GM23338 (cell line): ENCODE results near the gene ZFP64.

ENCODE experiments used
- CREB1 ChIP-seq: fragments of 250-450 bp; sonication (Bioruptor Pico); IDR thresholded peaks from 2 replicates; pipeline ENCODE4 v1.5.0; 2020; ENCODE audit warnings: low read depth, mild to moderate bottlenecking, moderate library complexity
- EZH2 ChIP-seq: fragments of 200-600 bp; sonication (generic); IDR thresholded peaks from one replicate; pipeline ENCODE4 v1.8.0; 2017; ENCODE audit warnings: antibody characterized with exemption, mild to moderate bottlenecking, low read depth; ENCODE audit not compliant: unreplicated experiment
- EZH2phosphoT487 ChIP-seq: fragments of 200-600 bp; sonication (generic); IDR thresholded peaks from one replicate; pipeline ENCODE4 v1.8.1; 2018; ENCODE audit warnings: antibody characterized with exemption; ENCODE audit not compliant: unreplicated experiment
- JUNB ChIP-seq: IDR thresholded peaks from one replicate; pipeline ENCODE4 v1.6.1; 2016; ENCODE audit warnings: antibody characterized with exemption; ENCODE audit not compliant: unreplicated experiment
- NANOG ChIP-seq: IDR thresholded peaks from 2 replicates; pipeline ENCODE4 v1.6.1; 2016; ENCODE audit warnings: antibody characterized with exemption, borderline replicate concordance
- POLR2AphosphoS5 ChIP-seq: IDR thresholded peaks from 2 replicates; pipeline ENCODE4 v1.6.1; 2016; ENCODE audit warnings: antibody characterized with exemption, low read depth
- STAT1 ChIP-seq: IDR thresholded peaks from one replicate; pipeline ENCODE4 v1.6.1; 2016; ENCODE audit warnings: antibody characterized with exemption; ENCODE audit not compliant: unreplicated experiment
- ZNF114 ChIP-seq: fragments of 250-450 bp; sonication (Bioruptor Pico); IDR thresholded peaks from 2 replicates; pipeline ENCODE4 v1.5.0; 2020; ENCODE audit warnings: mild to moderate bottlenecking, moderate library complexity
- ZNF331 ChIP-seq: fragments of 250-450 bp; sonication (Bioruptor Pico); IDR thresholded peaks from 2 replicates; pipeline ENCODE4 v1.5.0; 2020; ENCODE audit warnings: low read depth, mild to moderate bottlenecking, moderate library complexity
- TF ChIP-seq, protein P1 (sequence below), 2 experiments: fragments of 200-600 bp in 1 of 2; sonication (generic) in 1 of 2; conservative IDR thresholded peaks; 2 replicates each; pipeline versions ENCODE4 v1.5.1 to v1.6.1; 2016 to 2017; ENCODE audit warnings: antibody characterized with exemption in 2 of 2, low read depth in 2 of 2, mild to moderate bottlenecking in 2 of 2, moderate library complexity in 1 of 2
- TF ChIP-seq, protein P2 (sequence below): IDR thresholded peaks from one replicate; pipeline ENCODE4 v1.6.1; 2018; ENCODE audit warnings: antibody characterized with exemption; ENCODE audit not compliant: unreplicated experiment
- TF ChIP-seq, protein P3 (sequence below): IDR thresholded peaks from 2 replicates; pipeline ENCODE4 v1.6.1; 2016; ENCODE audit warnings: antibody characterized with exemption
- TF ChIP-seq, protein P4 (sequence below): fragments of 250-450 bp; sonication (Bioruptor Pico); IDR thresholded peaks from 2 replicates; pipeline ENCODE4 v1.5.0; 2020; ENCODE audit warnings: mild to moderate bottlenecking, moderate library complexity

DNA sequence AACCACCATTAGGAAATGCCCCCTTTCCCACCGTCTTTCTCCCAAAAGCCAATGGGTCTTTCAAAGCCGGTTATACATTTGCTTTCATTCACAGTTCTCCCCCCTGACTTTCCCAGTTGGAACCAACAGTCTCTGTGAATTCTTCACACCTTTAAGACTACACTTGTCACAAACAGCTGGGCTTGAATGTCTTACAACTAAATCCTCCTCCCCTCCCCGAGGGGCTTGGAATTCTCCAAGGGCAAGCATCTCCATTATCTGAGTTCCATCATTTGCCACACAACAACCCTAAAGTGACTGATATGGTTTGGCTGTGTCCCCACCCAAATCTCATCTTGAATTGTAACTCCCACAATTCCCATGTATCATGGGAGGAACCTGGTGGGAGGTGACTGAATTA is 12.9 kb downstream of the ZFP64 start:
- TF ChIP-seq, protein P1, sequence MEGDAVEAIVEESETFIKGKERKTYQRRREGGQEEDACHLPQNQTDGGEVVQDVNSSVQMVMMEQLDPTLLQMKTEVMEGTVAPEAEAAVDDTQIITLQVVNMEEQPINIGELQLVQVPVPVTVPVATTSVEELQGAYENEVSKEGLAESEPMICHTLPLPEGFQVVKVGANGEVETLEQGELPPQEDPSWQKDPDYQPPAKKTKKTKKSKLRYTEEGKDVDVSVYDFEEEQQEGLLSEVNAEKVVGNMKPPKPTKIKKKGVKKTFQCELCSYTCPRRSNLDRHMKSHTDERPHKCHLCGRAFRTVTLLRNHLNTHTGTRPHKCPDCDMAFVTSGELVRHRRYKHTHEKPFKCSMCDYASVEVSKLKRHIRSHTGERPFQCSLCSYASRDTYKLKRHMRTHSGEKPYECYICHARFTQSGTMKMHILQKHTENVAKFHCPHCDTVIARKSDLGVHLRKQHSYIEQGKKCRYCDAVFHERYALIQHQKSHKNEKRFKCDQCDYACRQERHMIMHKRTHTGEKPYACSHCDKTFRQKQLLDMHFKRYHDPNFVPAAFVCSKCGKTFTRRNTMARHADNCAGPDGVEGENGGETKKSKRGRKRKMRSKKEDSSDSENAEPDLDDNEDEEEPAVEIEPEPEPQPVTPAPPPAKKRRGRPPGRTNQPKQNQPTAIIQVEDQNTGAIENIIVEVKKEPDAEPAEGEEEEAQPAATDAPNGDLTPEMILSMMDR (conservative IDR thresholded peaks at IDR 0.05; ENCODE audit: low read depth in 2 of 2): no peak
- TF ChIP-seq EZH2: no peak
- TF ChIP-seq CREB1 (CRISPR knock-in tag): no peak
- TF ChIP-seq, protein P2, sequence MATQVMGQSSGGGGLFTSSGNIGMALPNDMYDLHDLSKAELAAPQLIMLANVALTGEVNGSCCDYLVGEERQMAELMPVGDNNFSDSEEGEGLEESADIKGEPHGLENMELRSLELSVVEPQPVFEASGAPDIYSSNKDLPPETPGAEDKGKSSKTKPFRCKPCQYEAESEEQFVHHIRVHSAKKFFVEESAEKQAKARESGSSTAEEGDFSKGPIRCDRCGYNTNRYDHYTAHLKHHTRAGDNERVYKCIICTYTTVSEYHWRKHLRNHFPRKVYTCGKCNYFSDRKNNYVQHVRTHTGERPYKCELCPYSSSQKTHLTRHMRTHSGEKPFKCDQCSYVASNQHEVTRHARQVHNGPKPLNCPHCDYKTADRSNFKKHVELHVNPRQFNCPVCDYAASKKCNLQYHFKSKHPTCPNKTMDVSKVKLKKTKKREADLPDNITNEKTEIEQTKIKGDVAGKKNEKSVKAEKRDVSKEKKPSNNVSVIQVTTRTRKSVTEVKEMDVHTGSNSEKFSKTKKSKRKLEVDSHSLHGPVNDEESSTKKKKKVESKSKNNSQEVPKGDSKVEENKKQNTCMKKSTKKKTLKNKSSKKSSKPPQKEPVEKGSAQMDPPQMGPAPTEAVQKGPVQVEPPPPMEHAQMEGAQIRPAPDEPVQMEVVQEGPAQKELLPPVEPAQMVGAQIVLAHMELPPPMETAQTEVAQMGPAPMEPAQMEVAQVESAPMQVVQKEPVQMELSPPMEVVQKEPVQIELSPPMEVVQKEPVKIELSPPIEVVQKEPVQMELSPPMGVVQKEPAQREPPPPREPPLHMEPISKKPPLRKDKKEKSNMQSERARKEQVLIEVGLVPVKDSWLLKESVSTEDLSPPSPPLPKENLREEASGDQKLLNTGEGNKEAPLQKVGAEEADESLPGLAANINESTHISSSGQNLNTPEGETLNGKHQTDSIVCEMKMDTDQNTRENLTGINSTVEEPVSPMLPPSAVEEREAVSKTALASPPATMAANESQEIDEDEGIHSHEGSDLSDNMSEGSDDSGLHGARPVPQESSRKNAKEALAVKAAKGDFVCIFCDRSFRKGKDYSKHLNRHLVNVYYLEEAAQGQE: no peak
- TF ChIP-seq, protein P3, sequence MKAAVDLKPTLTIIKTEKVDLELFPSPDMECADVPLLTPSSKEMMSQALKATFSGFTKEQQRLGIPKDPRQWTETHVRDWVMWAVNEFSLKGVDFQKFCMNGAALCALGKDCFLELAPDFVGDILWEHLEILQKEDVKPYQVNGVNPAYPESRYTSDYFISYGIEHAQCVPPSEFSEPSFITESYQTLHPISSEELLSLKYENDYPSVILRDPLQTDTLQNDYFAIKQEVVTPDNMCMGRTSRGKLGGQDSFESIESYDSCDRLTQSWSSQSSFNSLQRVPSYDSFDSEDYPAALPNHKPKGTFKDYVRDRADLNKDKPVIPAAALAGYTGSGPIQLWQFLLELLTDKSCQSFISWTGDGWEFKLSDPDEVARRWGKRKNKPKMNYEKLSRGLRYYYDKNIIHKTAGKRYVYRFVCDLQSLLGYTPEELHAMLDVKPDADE: no peak
- no peak for TF ChIP-seq POLR2AphosphoS5
- TF ChIP-seq EZH2phosphoT487: no peak
- no peak for TF ChIP-seq JUNB
- no peak for TF ChIP-seq ZNF114 (CRISPR knock-in tag)
- TF ChIP-seq NANOG: no peak
- TF ChIP-seq STAT1: no peak
- TF ChIP-seq ZNF331 (CRISPR knock-in tag): no peak
- TF ChIP-seq, protein P4, sequence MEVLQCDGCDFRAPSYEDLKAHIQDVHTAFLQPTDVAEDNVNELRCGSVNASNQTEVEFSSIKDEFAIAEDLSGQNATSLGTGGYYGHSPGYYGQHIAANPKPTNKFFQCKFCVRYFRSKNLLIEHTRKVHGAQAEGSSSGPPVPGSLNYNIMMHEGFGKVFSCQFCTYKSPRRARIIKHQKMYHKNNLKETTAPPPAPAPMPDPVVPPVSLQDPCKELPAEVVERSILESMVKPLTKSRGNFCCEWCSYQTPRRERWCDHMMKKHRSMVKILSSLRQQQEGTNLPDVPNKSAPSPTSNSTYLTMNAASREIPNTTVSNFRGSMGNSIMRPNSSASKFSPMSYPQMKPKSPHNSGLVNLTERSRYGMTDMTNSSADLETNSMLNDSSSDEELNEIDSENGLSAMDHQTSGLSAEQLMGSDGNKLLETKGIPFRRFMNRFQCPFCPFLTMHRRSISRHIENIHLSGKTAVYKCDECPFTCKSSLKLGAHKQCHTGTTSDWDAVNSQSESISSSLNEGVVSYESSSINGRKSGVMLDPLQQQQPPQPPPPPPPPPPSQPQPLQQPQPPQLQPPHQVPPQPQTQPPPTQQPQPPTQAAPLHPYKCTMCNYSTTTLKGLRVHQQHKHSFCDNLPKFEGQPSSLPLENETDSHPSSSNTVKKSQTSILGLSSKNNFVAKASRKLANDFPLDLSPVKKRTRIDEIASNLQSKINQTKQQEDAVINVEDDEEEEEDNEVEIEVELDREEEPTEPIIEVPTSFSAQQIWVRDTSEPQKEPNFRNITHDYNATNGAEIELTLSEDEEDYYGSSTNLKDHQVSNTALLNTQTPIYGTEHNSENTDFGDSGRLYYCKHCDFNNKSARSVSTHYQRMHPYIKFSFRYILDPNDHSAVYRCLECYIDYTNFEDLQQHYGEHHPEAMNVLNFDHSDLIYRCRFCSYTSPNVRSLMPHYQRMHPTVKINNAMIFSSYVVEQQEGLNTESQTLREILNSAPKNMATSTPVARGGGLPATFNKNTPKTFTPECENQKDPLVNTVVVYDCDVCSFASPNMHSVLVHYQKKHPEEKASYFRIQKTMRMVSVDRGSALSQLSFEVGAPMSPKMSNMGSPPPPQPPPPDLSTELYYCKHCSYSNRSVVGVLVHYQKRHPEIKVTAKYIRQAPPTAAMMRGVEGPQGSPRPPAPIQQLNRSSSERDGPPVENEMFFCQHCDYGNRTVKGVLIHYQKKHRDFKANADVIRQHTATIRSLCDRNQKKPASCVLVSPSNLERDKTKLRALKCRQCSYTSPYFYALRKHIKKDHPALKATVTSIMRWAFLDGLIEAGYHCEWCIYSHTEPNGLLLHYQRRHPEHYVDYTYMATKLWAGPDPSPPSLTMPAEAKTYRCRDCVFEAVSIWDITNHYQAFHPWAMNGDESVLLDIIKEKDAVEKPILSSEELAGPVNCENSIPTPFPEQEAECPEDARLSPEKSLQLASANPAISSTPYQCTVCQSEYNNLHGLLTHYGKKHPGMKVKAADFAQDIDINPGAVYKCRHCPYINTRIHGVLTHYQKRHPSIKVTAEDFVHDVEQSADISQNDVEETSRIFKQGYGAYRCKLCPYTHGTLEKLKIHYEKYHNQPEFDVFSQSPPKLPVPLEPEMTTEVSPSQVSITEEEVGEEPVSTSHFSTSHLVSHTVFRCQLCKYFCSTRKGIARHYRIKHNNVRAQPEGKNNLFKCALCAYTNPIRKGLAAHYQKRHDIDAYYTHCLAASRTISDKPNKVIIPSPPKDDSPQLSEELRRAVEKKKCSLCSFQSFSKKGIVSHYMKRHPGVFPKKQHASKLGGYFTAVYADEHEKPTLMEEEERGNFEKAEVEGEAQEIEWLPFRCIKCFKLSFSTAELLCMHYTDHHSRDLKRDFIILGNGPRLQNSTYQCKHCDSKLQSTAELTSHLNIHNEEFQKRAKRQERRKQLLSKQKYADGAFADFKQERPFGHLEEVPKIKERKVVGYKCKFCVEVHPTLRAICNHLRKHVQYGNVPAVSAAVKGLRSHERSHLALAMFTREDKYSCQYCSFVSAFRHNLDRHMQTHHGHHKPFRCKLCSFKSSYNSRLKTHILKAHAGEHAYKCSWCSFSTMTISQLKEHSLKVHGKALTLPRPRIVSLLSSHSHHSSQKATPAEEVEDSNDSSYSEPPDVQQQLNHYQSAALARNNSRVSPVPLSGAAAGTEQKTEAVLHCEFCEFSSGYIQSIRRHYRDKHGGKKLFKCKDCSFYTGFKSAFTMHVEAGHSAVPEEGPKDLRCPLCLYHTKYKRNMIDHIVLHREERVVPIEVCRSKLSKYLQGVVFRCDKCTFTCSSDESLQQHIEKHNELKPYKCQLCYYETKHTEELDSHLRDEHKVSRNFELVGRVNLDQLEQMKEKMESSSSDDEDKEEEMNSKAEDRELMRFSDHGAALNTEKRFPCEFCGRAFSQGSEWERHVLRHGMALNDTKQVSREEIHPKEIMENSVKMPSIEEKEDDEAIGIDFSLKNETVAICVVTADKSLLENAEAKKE: no peak
